ENCODE results near the gene WDR4.
"Not testable (repeated sequence)": the region's sequence is repeated elsewhere in the genome, so short reads cannot be mapped to it uniquely, and the experiment has no call there.

Gene WDR4

DNA sequence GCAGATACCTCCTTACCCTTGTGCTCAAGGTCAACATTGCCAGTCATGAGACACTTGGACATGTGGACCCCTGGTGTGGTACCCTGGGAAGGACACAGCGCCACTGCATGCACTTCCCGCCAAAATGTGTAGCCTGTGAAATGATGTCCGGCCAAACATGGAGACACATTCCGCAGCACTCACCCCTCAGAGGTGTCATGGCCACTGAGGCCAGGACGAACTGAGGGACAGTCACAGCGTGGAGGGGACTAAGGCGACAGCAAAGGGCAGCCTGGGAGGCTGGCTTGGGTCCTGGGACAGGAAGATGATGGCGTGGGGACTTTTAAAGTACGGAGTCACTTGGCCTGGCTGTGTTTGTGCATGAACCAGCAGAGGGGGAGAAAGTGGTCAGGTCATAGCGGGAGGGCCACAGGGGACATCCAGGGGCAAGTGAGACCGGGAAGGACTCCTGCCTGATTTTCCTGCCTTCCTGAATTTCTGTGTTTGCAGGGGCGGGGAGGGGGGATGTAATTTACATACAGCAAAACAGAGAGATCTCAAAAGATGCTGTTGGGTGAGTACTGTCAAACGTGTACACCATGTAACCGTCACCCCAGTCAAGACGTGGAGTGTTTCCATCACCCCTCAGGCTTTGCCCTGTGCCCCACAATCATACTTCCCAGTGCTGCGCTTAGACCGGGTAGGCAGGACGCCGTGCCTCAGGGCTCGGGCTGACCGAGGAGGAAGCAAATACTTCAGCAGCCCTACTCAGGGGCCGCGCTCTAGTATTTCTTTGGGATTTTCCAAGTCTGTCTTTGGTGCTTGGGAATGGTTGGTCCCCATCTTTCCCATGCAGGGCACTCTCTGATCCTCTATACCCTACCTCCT lies 45.2 kb downstream of the WDR4 start:
- Histone ChIP-seq H3K27me3 (ENCODE audit: insufficient read depth, low read length) (peaks cover 9% of the 10 kb centered on the region; the same call in 1 of the 2 replicates), H3K36me3 (ENCODE audit: insufficient read depth, low read length) (peaks cover 3% of the 10 kb centered on the region; the same call in 1 of the 2 replicates), H3K9me3 (ENCODE audit: low read length) (0 out of 2 replicates have a peak, but pooled peaks cover 5% of the 10 kb centered on the region), H3K9ac (ENCODE audit: low read length) (no peak overlapping the region), H3F3A (ENCODE audit: insufficient read depth, low read length) (no peaks in the 10 kb centered on the region), H3K4me1 (ENCODE audit: insufficient read depth, low read length, severe bottlenecking) (no peaks in the 10 kb centered on the region), H4K20me1 (ENCODE audit: insufficient read depth, low read length) (no peaks in the 10 kb centered on the region), H3K4me3 (ENCODE audit: low read depth, low read length, poor library complexity, severe bottlenecking) (no peak overlapping the region), H3K4me2 (ENCODE audit: low read length) (no peak overlapping the region), H3K27ac (ENCODE audit: low read depth, low read length, poor library complexity, severe bottlenecking) (no peak overlapping the region), H3K79me2 (ENCODE audit: insufficient read depth, low read length) (no peaks in the 10 kb centered on the region), H3K9me2 (ENCODE audit: low read depth, low read length) (no peaks in the 10 kb centered on the region), H2AFZ (ENCODE audit: low read length) (no peak overlapping the region)
- TF ChIP-seq EZH2 (IDR thresholded peaks at IDR 0.05; ENCODE audit: borderline replicate concordance, low read length) (no peak), CTCF (IDR thresholded peaks at IDR 0.05; ENCODE audit: low read length) (no peak)

- TF ChIP-seq CTCF (IDR thresholded peaks at IDR 0.05; ENCODE audit: low read length) (peak; percentile 53; the same call in 1 of the 2 replicates), EZH2 (IDR thresholded peaks at IDR 0.05; ENCODE audit: borderline replicate concordance, low read length) (no peak)
- no peak overlapping the region for H3K27ac ChIP-seq (ENCODE audit: low read depth, low read length, poor library complexity, severe bottlenecking)
Observed at GRCh38 chr21:42833439-42833815, 45.9 kb downstream of the WDR4 start.

DNA sequence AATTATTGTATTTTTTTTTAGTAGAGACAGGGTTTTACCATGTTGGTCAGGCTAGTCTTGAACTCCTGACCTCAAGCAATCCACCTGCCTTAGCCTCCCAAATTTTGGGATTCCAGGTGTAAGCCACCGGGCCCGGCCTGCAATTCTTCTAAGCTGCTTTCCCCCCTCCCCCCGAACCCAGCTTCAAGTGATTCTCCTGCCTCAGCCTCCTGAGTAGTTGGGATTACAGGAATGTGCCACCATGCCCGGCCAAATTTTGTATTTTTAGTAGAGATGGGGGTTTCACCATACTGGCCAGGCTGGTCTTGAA lies 47.1 kb downstream of the WDR4 start:
- not testable (repeated sequence) for H3K9ac ChIP-seq (ENCODE audit: low read length); H4K20me1 ChIP-seq (ENCODE audit: insufficient read depth, low read length)

More at GRCh38 chr21:42833439-42833815, 45.9 kb downstream of the WDR4 start:
- Histone ChIP-seq H3K9me3 (ENCODE audit: low read length) (0 out of 2 replicates have a peak, but pooled peaks cover 5% of the 10 kb centered on the region), H4K20me1 (ENCODE audit: insufficient read depth, low read length) (no peaks in the 10 kb centered on the region), H3K9ac (ENCODE audit: low read length) (no peak overlapping the region), H3K9me2 (ENCODE audit: low read depth, low read length) (no peaks in the 10 kb centered on the region), H3K27me3 (ENCODE audit: insufficient read depth, low read length) (peaks cover 9% of the 10 kb centered on the region; the same call in 1 of the 2 replicates), H3K4me1 (ENCODE audit: insufficient read depth, low read length, severe bottlenecking) (no peaks in the 10 kb centered on the region), H3F3A (ENCODE audit: insufficient read depth, low read length) (no peaks in the 10 kb centered on the region), H3K36me3 (ENCODE audit: insufficient read depth, low read length) (no peaks in the 10 kb centered on the region; the same call in 1 of the 2 replicates), H3K79me2 (ENCODE audit: insufficient read depth, low read length) (no peaks in the 10 kb centered on the region), H3K4me3 (ENCODE audit: low read depth, low read length, poor library complexity, severe bottlenecking) (no peak overlapping the region), H3K4me2 (ENCODE audit: low read length) (no peak overlapping the region), H2AFZ (ENCODE audit: low read length) (no peak overlapping the region)

More for the DNA sequence above, 47.1 kb downstream of the WDR4 start:
- H3K4me1 ChIP-seq (ENCODE audit: insufficient read depth, low read length, severe bottlenecking); H3K27me3 ChIP-seq (ENCODE audit: insufficient read depth, low read length); H3K9me3 ChIP-seq (ENCODE audit: low read length); H3K4me2 ChIP-seq (ENCODE audit: low read length); H3F3A ChIP-seq (ENCODE audit: insufficient read depth, low read length); H2AFZ ChIP-seq (ENCODE audit: low read length); H3K9me2 ChIP-seq (ENCODE audit: low read depth, low read length); H3K27ac ChIP-seq (ENCODE audit: low read depth, low read length, poor library complexity, severe bottlenecking); H3K4me3 ChIP-seq (ENCODE audit: low read depth, low read length, poor library complexity, severe bottlenecking); H3K79me2 ChIP-seq (ENCODE audit: insufficient read depth, low read length); H3K36me3 ChIP-seq (ENCODE audit: insufficient read depth, low read length): not testable (repeated sequence)
